Stimulated activated naive B cell treated with anti-CD40 and anti-IgM and Interleukin-4, amounts not matched to agents 10 μg/mL and 1 μg/mL and 100 μg/mL, for 72 hours (primary cell): ENCODE data around the gene HNRNPM.
"Not testable (repeated sequence)": the region's sequence is repeated elsewhere in the genome, so short reads cannot be mapped to it uniquely, and the experiment has no call there.

Source experiments
- ATAC-seq, 2 donors: fragments of 150-1000 bp; cut with Tn5 transposase; replicated peaks; 2 replicates each; pipeline ENCODE4 v1.10.0; 2021; ENCODE audit warnings: moderate library complexity in 1 of 2
- DNase-seq: peaks from one replicate; pipeline ENCODE4 v3.0.0; 2021
- H3K27ac Mint-ChIP-seq: one replicate; pipeline ENCODE4 v1.8.0; 2022; ENCODE audit warnings: mild to moderate bottlenecking, mixed read lengths
- H3K27me3 Mint-ChIP-seq, 2 donors: one replicate each; pipeline ENCODE4 v1.8.0; 2022; ENCODE audit warnings: mixed read lengths in 2 of 2
- H3K36me3 Mint-ChIP-seq, 2 donors: one replicate each; pipeline ENCODE4 v1.8.0; 2022; ENCODE audit warnings: mixed read lengths in 2 of 2, mild to moderate bottlenecking in 1 of 2
- H3K4me1 Mint-ChIP-seq, 2 donors: one replicate each; pipeline ENCODE4 v1.8.0; 2022; ENCODE audit warnings: mixed read lengths in 2 of 2, mild to moderate bottlenecking in 1 of 2
- H3K4me3 Mint-ChIP-seq, 2 donors: one replicate each; pipeline ENCODE4 v1.8.0; 2022; ENCODE audit warnings: mild to moderate bottlenecking in 2 of 2, mixed read lengths in 2 of 2, moderate library complexity in 1 of 2
- H3K9me3 Mint-ChIP-seq, 2 donors: one replicate each; pipeline ENCODE4 v1.8.0; 2022; ENCODE audit warnings: mixed read lengths in 2 of 2, mild to moderate bottlenecking in 1 of 2

Gene HNRNPM

DNA sequence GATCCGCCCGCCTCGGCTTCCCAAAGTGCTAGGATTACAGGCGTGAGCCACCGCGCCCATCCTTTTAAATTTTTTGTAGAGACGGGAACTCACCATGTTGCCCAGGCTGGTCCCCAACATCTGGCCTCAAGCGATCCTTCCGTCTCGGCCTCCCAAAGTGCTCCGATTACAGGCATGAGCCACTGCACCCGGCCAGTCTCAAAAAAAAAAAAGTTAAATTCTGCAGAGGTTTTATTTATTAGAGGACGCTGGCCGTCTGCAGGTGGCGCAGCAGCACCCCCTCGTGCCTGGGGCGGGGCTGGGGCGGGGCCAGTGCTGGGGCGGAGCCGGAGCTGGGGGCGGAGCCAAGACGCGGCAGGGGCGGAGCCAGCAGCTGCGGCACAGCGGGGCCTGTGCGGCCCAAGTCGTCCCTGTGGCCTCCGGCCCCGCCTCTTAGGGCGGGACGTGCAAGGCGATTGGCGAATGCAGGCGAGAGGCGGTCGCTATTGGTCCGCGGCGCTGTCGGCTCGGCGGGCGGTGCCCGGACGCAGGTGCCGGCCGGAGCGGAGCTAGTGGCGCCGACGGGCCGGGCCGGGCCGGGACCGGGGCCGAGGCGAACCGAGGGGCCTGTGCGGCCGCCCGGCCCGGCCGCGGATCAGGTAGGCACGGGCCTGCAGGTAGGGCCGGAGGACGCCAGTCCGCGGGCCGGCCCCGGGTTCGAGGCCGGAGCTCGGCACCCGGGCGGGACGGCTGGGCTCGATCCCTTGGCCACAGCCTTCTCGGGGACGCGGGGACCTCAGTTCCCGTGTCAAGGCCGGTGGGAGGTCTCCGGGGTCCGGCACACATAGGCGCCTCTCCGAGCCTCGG, 31.8 kb upstream of the HNRNPM start, which contains the start of gene MARCHF2:
TSS of gene MARCHF2 (plus strand) at position 523 of the 846 bp plus-strand sequence. CDS start 8,536 bp downstream, outside the sequence.
- Mint-ChIP-seq H3K27me3 (no peaks in the 10 kb centered on the region), H3K27ac (no peak within 1 kb of the TSS), H3K4me3 (peak within 1 kb of the TSS; percentile 59 to 79), H3K9me3 (no peaks in the 10 kb centered on the region), H3K36me3 (no peaks in the 10 kb centered on the region), H3K4me1 (peaks cover 3 to 9% of the 10 kb centered on the region in 2 donors)
- ATAC-seq (peak; percentile 100), DNase-seq (peak; percentile 95)

GRCh38 chr19:8413629-8413995, 31.2 kb upstream of the HNRNPM start:
- no peak for DNase-seq
- Mint-ChIP-seq H3K27ac (no peak overlapping the region), H3K4me3 (peak overlapping the region; percentile 44 to 61), H3K27me3 (no peaks in the 10 kb centered on the region), H3K4me1 (peaks cover 3 to 9% of the 10 kb centered on the region in 2 donors), H3K36me3 (no peaks in the 10 kb centered on the region), H3K9me3 (no peaks in the 10 kb centered on the region)
- ATAC-seq, result peak; percentile 1 to 5

GRCh38 chr19:8416796-8417195, 28.0 kb upstream of the HNRNPM start:
- H3K27ac Mint-ChIP-seq, result no peak overlapping the region

DNA sequence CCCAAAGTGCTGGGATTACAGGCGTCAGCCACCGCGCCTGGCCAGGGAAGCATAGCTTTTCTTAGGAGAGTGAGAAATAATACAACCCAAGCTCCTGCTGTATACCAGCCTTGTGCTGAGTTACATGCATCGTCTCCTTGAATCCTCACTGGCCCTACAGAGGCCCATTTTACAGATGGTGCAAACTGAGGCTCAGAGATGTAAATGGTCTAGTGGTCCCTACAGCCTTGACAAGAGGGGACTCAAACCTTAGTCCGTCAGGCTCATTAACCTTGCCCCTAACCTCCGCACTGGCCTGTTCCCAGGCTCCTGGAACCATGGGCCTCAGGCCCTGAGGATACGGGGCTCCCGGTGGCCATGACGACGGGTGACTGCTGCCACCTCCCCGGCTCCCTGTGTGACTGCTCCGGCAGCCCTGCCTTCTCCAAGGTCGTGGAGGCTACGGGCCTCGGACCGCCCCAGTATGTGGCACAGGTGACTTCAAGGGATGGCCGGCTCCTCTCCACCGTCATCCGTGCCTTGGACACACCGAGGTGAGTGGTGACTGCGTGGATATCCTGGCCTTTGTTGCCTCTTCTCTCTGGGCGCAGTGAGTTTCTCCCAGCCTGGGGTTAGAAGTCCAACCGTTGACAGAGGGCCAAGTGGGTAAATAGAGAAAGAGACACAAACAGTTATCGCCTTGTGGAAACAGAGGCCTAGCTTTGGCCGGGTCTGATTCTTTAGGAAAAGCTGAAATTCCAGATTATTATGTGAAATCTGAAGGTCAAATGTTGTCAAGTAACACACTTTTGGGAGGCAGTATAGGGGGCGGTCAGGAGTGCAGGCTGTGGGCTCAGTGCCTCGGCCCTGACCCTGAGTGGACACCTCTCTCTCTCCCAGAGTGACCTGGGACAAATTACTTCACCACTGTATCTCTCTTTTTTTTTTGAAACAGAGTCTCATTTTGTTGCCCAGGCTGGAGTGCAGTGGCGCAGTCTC, 23.0 kb upstream of the HNRNPM start:
- no peak overlapping the region for H3K27ac Mint-ChIP-seq
- no peaks in the 10 kb centered on the region for H3K27me3 Mint-ChIP-seq
- no peaks in the 10 kb centered on the region for H3K9me3 Mint-ChIP-seq
- H3K4me3 Mint-ChIP-seq, result no peak overlapping the region
- peaks cover 5 to 12% of the 10 kb centered on the region in 2 donors for H3K36me3 Mint-ChIP-seq
- DNase-seq, result no peak
- H3K4me1 Mint-ChIP-seq, result no peaks in the 10 kb centered on the region
- ATAC-seq, result no peak

More at GRCh38 chr19:8416796-8417195, 28.0 kb upstream of the HNRNPM start:
- DNase-seq, result no peak
- no peaks in the 10 kb centered on the region for H3K27me3 Mint-ChIP-seq
- H3K9me3 Mint-ChIP-seq, result no peaks in the 10 kb centered on the region
- H3K36me3 Mint-ChIP-seq, result peaks cover 0 to under 1% of the 10 kb centered on the region in 2 donors
- H3K4me1 Mint-ChIP-seq, result peaks cover 3 to 9% of the 10 kb centered on the region in 2 donors
- ATAC-seq, result no peak
- no peak overlapping the region for H3K4me3 Mint-ChIP-seq

DNA sequence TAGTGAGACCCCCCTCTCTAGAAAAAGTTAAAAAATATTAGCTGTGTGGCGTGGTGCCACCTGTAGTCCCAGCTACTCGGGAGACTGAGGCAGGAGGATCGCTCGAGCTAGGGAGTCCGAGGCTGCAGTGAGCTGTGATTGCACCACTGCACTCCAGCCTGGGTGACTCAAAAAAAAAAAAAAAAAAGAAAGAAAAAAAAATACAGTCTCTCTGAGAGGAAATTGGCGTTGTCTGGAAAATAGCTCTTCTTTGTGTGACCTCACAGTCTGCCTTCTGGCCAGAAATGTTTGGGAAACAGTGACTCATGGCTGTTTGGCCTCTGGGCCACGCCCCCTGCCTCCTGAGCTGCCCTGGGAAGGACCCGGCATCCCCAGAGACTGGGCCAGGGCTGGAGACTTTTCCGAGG, 21.0 kb upstream of the HNRNPM start:
- Mint-ChIP-seq H3K4me1 (no peaks in the 10 kb centered on the region), H3K27me3 (no peaks in the 10 kb centered on the region), H3K4me3 (no peak overlapping the region), H3K36me3 (peaks cover 11 to 19% of the 10 kb centered on the region in 2 donors), H3K9me3 (no peaks in the 10 kb centered on the region), H3K27ac (no peak overlapping the region)
- DNase-seq, result no peak
- no peak for ATAC-seq

- H3K4me1 Mint-ChIP-seq, H3K27me3 Mint-ChIP-seq, H3K9me3 Mint-ChIP-seq, H3K27ac Mint-ChIP-seq, H3K4me3 Mint-ChIP-seq, ATAC-seq, DNase-seq: not testable (repeated sequence)
- H3K36me3 Mint-ChIP-seq, result peaks cover 15 to 24% of the 10 kb centered on the region in 2 donors
Measured at GRCh38 chr19:8425331-8425730, 19.4 kb upstream of the HNRNPM start.

GRCh38 chr19:8426283-8426682, 18.5 kb upstream of the HNRNPM start:
- Mint-ChIP-seq H3K9me3 (no peaks in the 10 kb centered on the region), H3K27me3 (no peaks in the 10 kb centered on the region), H3K4me1 (no peaks in the 10 kb centered on the region), H3K36me3 (peaks cover 18 to 28% of the 10 kb centered on the region in 2 donors), H3K4me3 (no peak overlapping the region), H3K27ac (no peak overlapping the region)
- DNase-seq (no peak), ATAC-seq (no peak)

DNA sequence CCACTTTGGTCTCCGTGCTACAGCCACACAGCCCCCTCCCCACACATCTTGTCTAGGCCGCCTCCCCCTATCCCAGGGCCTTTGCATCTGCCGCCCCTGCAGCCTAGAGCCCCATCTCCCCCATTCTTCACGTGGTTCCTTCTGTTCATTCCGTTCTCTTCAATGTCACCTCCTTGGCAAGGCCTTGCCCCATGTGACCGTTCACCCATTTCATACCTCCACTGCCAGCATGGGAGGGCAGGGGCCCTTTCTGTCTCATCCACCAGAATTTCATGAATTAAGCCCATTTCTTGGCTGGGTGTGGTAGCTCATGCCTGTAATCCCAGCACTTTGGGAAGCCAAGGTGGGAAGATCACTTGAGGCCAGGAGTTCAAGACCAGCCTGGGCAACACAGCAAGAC, 15.7 kb upstream of the HNRNPM start:
- no peak for DNase-seq
- Mint-ChIP-seq H3K36me3 (peaks cover 19 to 20% of the 10 kb centered on the region in 2 donors), H3K9me3 (no peaks in the 10 kb centered on the region), H3K27me3 (no peaks in the 10 kb centered on the region), H3K4me1 (peaks cover 0 to 5% of the 10 kb centered on the region in 2 donors), H3K27ac (no peak overlapping the region), H3K4me3 (no peak overlapping the region)
- no peak for ATAC-seq

DNA sequence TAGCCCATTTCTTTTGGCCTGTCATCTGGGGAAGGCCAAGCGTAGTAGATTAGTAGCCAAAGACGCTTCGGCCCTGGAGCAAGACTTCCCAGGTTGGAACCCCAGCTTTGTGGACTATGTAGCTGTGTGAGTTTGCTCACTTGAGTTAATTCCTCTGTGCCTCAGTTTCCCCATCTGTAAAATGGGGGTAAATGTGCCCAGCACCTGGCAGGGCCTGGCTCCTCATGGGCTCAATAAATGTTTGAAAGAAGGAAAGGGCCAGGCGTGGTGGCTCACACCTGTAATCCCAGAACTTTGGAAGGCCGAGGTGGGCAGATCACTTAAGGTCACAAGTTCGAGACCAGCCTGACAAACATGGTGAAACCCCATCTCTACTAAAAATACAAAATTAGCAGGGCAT, 14.9 kb upstream of the HNRNPM start:
- DNase-seq (no peak), ATAC-seq (no peak)
- Mint-ChIP-seq H3K27me3 (no peaks in the 10 kb centered on the region), H3K4me3 (no peak overlapping the region), H3K4me1 (peaks cover 0 to 5% of the 10 kb centered on the region in 2 donors), H3K36me3 (peaks cover 19 to 20% of the 10 kb centered on the region in 2 donors), H3K9me3 (no peaks in the 10 kb centered on the region), H3K27ac (no peak overlapping the region)

GRCh38 chr19:8430650-8431049, 14.1 kb upstream of the HNRNPM start:
- peaks cover 19 to 24% of the 10 kb centered on the region in 2 donors for H3K36me3 Mint-ChIP-seq
- ATAC-seq (no peak), DNase-seq (no peak)
- no peak overlapping the region for H3K4me3 Mint-ChIP-seq
- H3K9me3 Mint-ChIP-seq, result no peaks in the 10 kb centered on the region
- H3K4me1 Mint-ChIP-seq, result peaks cover 0 to 5% of the 10 kb centered on the region in 2 donors
- H3K27me3 Mint-ChIP-seq, result no peaks in the 10 kb centered on the region
- no peak overlapping the region for H3K27ac Mint-ChIP-seq

DNA sequence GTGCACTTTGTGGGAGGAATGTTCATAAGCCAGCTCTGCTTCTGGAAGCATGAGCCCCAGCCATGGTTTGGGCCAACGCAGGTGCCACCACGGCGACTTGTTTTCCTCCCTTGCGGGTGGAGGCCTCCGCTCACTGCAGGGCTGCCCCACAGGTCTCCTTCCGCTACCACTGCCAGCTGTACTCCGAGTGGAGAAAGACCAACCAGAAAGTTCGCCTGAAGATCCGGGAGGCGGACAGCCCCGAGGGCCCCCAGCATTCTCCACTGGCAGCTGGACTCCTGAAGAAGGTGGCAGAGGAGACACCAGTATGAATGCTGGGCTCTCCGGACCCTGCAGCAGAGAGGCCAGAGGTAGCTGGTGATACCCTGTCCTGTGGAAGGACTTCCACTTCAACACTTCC, 6.5 kb upstream of the HNRNPM start:
- no peaks in the 10 kb centered on the region for H3K9me3 Mint-ChIP-seq
- DNase-seq (no peak), ATAC-seq (no peak)
- peaks cover 0 to 4% of the 10 kb centered on the region in 2 donors for H3K36me3 Mint-ChIP-seq
- no peak overlapping the region for H3K4me3 Mint-ChIP-seq
- H3K27me3 Mint-ChIP-seq, result no peaks in the 10 kb centered on the region
- H3K27ac Mint-ChIP-seq, result no peak overlapping the region
- H3K4me1 Mint-ChIP-seq, result no peaks in the 10 kb centered on the region

DNA sequence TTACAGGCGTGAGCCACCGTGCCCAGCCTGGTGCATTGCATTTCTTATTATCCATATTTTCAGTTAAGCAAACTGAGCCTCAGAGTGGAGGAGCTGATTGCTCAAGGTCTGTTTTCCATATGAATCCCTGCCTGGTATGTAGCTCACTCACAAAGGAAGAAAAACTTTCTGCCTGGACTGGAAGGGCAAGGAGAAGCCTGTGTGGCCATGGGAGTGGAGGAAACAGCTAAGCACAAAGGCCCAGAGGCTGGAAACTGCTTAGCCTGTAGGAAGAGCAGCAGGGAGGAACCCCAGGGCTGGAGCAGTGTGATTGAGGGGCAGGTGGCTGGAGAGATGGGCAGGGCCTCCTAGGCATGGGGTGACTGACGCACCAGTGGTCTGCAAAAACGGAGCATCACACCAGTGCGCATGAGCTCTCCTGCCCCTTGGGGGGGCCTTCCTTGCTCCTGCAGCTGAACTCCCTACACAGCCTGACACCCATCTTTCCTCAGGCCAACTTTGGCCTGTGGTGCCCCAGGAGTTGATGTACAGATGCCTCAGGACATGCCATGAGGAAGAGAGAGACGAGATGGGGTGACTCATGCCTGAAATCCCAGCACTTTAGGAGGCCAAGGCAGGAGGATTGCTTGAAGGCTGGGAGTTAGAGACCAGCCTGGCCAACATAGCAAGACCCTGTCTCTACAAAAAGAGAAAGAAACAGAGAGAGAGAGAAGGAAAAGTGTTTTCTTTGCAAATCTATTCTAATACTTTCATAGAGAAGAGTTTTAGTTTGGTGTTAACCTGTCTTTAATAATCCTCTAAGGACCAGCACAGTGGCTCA, 2.8 kb upstream of the HNRNPM start:
- no peak overlapping the region for H3K4me3 Mint-ChIP-seq
- H3K27me3 Mint-ChIP-seq, result no peaks in the 10 kb centered on the region
- DNase-seq (no peak), ATAC-seq (no peak)
- H3K27ac Mint-ChIP-seq, result peak overlapping the region; percentile 63
- peaks cover 8 to 17% of the 10 kb centered on the region in 2 donors for H3K36me3 Mint-ChIP-seq
- no peaks in the 10 kb centered on the region for H3K9me3 Mint-ChIP-seq
- H3K4me1 Mint-ChIP-seq, result peaks cover 9 to 15% of the 10 kb centered on the region in 2 donors

DNA sequence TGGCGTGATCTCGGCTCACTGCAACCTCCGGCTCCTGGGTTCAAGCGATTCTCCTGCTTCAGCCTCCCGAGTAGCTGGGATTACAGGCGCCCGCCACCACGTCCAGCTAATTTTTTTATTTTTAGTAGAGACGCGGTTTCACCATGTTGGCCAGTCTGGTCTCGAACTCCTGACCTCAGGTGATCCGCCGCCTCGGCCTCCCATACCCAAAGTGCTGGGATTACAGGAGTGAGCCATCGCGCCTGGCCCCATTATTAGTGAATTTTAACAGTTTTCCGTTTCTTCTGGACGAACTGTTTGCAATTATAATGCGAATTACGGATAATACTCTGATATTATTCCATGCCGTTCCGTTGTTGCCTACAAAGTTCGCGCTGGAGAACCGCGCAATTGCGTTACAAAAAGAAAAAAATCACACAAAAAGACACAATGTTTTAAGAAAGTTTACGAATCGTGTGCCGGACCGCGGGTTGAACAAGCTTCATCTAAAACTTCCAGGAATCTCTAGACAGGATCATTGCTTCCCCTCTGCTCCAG, 567 bp upstream of the HNRNPM start:
- peaks cover 22 to 35% of the 10 kb centered on the region in 2 donors for H3K4me1 Mint-ChIP-seq
- H3K36me3 Mint-ChIP-seq, result peaks cover 15 to 29% of the 10 kb centered on the region in 2 donors
- H3K4me3 Mint-ChIP-seq, result peak overlapping the region; percentile 92 to 98
- not testable (repeated sequence) for ATAC-seq, H3K27me3 Mint-ChIP-seq, DNase-seq, H3K9me3 Mint-ChIP-seq
- H3K27ac Mint-ChIP-seq, result peak overlapping the region; percentile 99
